ENCODE data around the gene PRSS27.

GRCh38 chr16:2757344-2757743, 37.3 kb upstream of the PRSS27 start:
- TF ChIP-seq POLR2A (IDR thresholded peaks at IDR 0.05) (no peak), CTCF (IDR thresholded peaks at IDR 0.05) (no peak)
